H9 (cell line): ENCODE measurements around the gene GRID2. TPM values are rescaled to one million over a fixed set of nuclear protein-coding genes. Genes with fewer than 3 reads are reported as not detected.

ENCODE experiments used
- DNase-seq: peaks from one replicate; pipeline ENCODE4 v3.0.0-alpha.2; 2017
- H2AFZ ChIP-seq: one replicate; pipeline ENCODE4 v1.6.1; 2013; ENCODE audit warnings: mild to moderate bottlenecking, low read length, control low read depth, moderate library complexity
- H2AK5ac ChIP-seq: 2 replicates; pipeline ENCODE4 v1.6.1; 2013; ENCODE audit warnings: low read length, control low read depth, mixed read lengths; ENCODE audit not compliant: insufficient read length
- H2BK120ac ChIP-seq: one replicate; pipeline ENCODE4 v1.6.1; 2013; ENCODE audit warnings: low read depth, mild to moderate bottlenecking, low read length, control low read depth, inconsistent platforms; ENCODE audit not compliant: poor library complexity, severe bottlenecking
- H2BK12ac ChIP-seq: 2 replicates; pipeline ENCODE4 v1.6.1; 2013; ENCODE audit warnings: low read length, control low read depth, mixed read lengths, low read depth; ENCODE audit not compliant: insufficient read length
- H2BK15ac ChIP-seq: 2 replicates; pipeline ENCODE4 v1.6.1; 2013; ENCODE audit warnings: low read depth, low read length, control low read depth
- H2BK20ac ChIP-seq: one replicate; pipeline ENCODE4 v1.6.1; 2013; ENCODE audit warnings: low read depth, mild to moderate bottlenecking, low read length, control low read depth, inconsistent platforms; ENCODE audit not compliant: poor library complexity, severe bottlenecking
- H2BK5ac ChIP-seq: 2 replicates; pipeline ENCODE4 v1.6.1; 2013; ENCODE audit warnings: low read length, control low read depth, mixed read lengths; ENCODE audit not compliant: insufficient read length
- H3K14ac ChIP-seq: 2 replicates; pipeline ENCODE4 v1.6.1; 2013; ENCODE audit warnings: low read length, control low read depth; ENCODE audit not compliant: insufficient read depth
- H3K18ac ChIP-seq: 2 replicates; pipeline ENCODE4 v1.6.1; 2013; ENCODE audit warnings: low read depth, mild to moderate bottlenecking, mixed read lengths, low read length, control low read depth; ENCODE audit not compliant: insufficient read length
- H3K23ac ChIP-seq: 2 replicates; pipeline ENCODE4 v1.6.1; 2013; ENCODE audit warnings: low read length, control low read depth, mixed read lengths, low read depth; ENCODE audit not compliant: insufficient read length
- H3K23me2 ChIP-seq: 2 replicates; pipeline ENCODE4 v1.6.1; 2013; ENCODE audit warnings: low read depth, mild to moderate bottlenecking, mixed read lengths, low read length, control low read depth; ENCODE audit not compliant: insufficient read length, poor library complexity, severe bottlenecking
- H3K27ac ChIP-seq: 2 replicates; pipeline ENCODE4 v1.5.1; 2013; ENCODE audit warnings: low read length, control low read depth, mixed read lengths, low read depth; ENCODE audit not compliant: insufficient read length
- H3K27me3 ChIP-seq: 2 replicates; pipeline ENCODE4 v1.6.1; 2013; ENCODE audit warnings: low read length, control low read depth, inconsistent platforms; ENCODE audit not compliant: insufficient read depth
- H3K4ac ChIP-seq: 2 replicates; pipeline ENCODE4 v1.6.1; 2013; ENCODE audit warnings: low read depth, mild to moderate bottlenecking, control low read depth, inconsistent platforms, low read length, moderate library complexity
- H3K4me1 ChIP-seq: 2 replicates; pipeline ENCODE4 v1.6.1; 2013; ENCODE audit warnings: low read length, control low read depth, inconsistent platforms; ENCODE audit not compliant: insufficient read depth
- H3K4me2 ChIP-seq: 2 replicates; pipeline ENCODE4 v1.6.1; 2013; ENCODE audit warnings: low read length, control low read depth, mixed read lengths; ENCODE audit not compliant: insufficient read length, insufficient read depth
- H3K56ac ChIP-seq: 2 replicates; pipeline ENCODE4 v1.6.1; 2013; ENCODE audit warnings: low read depth, mild to moderate bottlenecking, mixed read lengths, low read length, control low read depth; ENCODE audit not compliant: insufficient read length
- H3K79me1 ChIP-seq: 2 replicates; pipeline ENCODE4 v1.6.1; 2013; ENCODE audit warnings: low read depth, mild to moderate bottlenecking, moderate library complexity, low read length, control low read depth, inconsistent platforms; ENCODE audit not compliant: insufficient read depth, poor library complexity, severe bottlenecking
- H3K79me2 ChIP-seq: 2 replicates; pipeline ENCODE4 v1.6.1; 2013; ENCODE audit warnings: low read length, control low read depth, inconsistent platforms; ENCODE audit not compliant: insufficient read depth
- H3K9ac ChIP-seq: 2 replicates; pipeline ENCODE4 v1.6.1; 2013; ENCODE audit warnings: low read length, control low read depth, mixed read lengths; ENCODE audit not compliant: insufficient read length; ENCODE audit errors: extremely low read depth
- H3K9me3 ChIP-seq: one replicate; pipeline ENCODE4 v1.6.1; 2013; ENCODE audit warnings: low read depth, low read length, inconsistent platforms; ENCODE audit not compliant: control insufficient read depth
- H3T11ph ChIP-seq: one replicate; pipeline ENCODE4 v1.6.1; 2013; ENCODE audit warnings: mild to moderate bottlenecking, low read length, control low read depth, inconsistent platforms
- H4K20me1 ChIP-seq: one replicate; pipeline ENCODE4 v1.6.1; 2013; ENCODE audit not compliant: control insufficient read depth, insufficient read length, insufficient read depth
- H4K5ac ChIP-seq: 2 replicates; pipeline ENCODE4 v1.6.1; 2013; ENCODE audit warnings: low read depth, mild to moderate bottlenecking, mixed read lengths, low read length, control low read depth; ENCODE audit not compliant: insufficient read length
- H4K8ac ChIP-seq: replicated peaks from 2 replicates; pipeline ENCODE4 v1.6.1; 2013; ENCODE audit warnings: low read length, control low read depth, mixed read lengths, low read depth; ENCODE audit not compliant: insufficient read length
- H4K91ac ChIP-seq: 2 replicates; pipeline ENCODE4 v1.6.1; 2013; ENCODE audit warnings: low read depth, mild to moderate bottlenecking, moderate library complexity, mixed read lengths, low read length, control low read depth; ENCODE audit not compliant: insufficient read length
- H3K27ac Mint-ChIP-seq, 3 experiments: 2 replicates in 2 of 3; 3 replicates in 1 of 3; pipeline ENCODE4 v1.8.0; 2020 to 2021; ENCODE audit warnings: mixed read lengths in 3 of 3, mild to moderate bottlenecking in 1 of 3, moderate library complexity in 1 of 3
- H3K27me3 Mint-ChIP-seq: 2 replicates; pipeline ENCODE4 v1.8.0; 2021; ENCODE audit warnings: low read depth, mild to moderate bottlenecking, moderate library complexity, mixed read lengths
- H3K36me3 Mint-ChIP-seq, 3 experiments: 2 replicates in 2 of 3; 3 replicates in 1 of 3; pipeline ENCODE4 v1.8.0; 2020 to 2021; ENCODE audit warnings: low read depth in 3 of 3, mixed read lengths in 3 of 3; ENCODE audit not compliant: insufficient read depth in 1 of 3
- H3K4me1 Mint-ChIP-seq, 2 experiments: 2 replicates each; pipeline ENCODE4 v1.8.0; 2020; ENCODE audit warnings: mixed read lengths in 2 of 2
- H3K4me3 Mint-ChIP-seq, 2 experiments: 2 replicates in 1 of 2; 3 replicates in 1 of 2; pipeline ENCODE4 v1.8.0; 2020 to 2021; ENCODE audit warnings: mild to moderate bottlenecking in 2 of 2, mixed read lengths in 2 of 2, moderate library complexity in 1 of 2
- H3K9me3 Mint-ChIP-seq, 2 experiments: 2 replicates in 1 of 2; 3 replicates in 1 of 2; pipeline ENCODE4 v1.8.0; 2020; ENCODE audit warnings: mild to moderate bottlenecking in 2 of 2, mixed read lengths in 2 of 2, moderate library complexity in 1 of 2
- CTCF ChIP-seq: fragments of 200-600 bp; sonication (generic); conservative IDR thresholded peaks from 3 replicates; pipeline ENCODE4 v1.8.0; 2021; ENCODE audit warnings: antibody characterized with exemption, mild to moderate bottlenecking
- total RNA-seq: library from RNA; stranded (reverse); gene quantifications from 2 replicates; pipeline ENCODE4 v1.2.1, GENCODE V29; 2021

The GRID2 gene
- total RNA-seq, 1 experiment from 2014 or later: 21.8 TPM

- Mint-ChIP-seq H3K9me3 (no peaks in the 10 kb centered on the region), H3K27ac (no peak overlapping the region), H3K27me3 (no peaks in the 10 kb centered on the region), H3K4me1 (peaks cover 3 to 6% of the 10 kb centered on the region in 2 experiments; a peak in 3 of 4 replicates), H3K4me3 (no peak overlapping the region), H3K36me3 (no peaks in the 10 kb centered on the region)
- Histone ChIP-seq H3K23me2 (no peaks in the 10 kb centered on the region), H3K18ac (no peak overlapping the region), H2BK120ac (no peak overlapping the region), H3K9ac (no peak overlapping the region), H3K4ac (no peak overlapping the region), H2AFZ (no peak overlapping the region), H2BK20ac (no peak overlapping the region), H4K5ac (no peak overlapping the region), H3T11ph (no peak overlapping the region), H3K9me3 (no peaks in the 10 kb centered on the region), H2AK5ac (no peak overlapping the region), H3K27ac (no peak overlapping the region), H3K79me2 (no peaks in the 10 kb centered on the region), H3K4me2 (no peak overlapping the region), H2BK5ac (no peak overlapping the region), H3K27me3 (no peaks in the 10 kb centered on the region), H3K4me1 (no peaks in the 10 kb centered on the region; the same call in 1 of the 2 replicates), H3K23ac (no peak overlapping the region), H4K8ac (no peak overlapping the region), H4K20me1 (no peaks in the 10 kb centered on the region), H3K56ac (no peak overlapping the region), H3K14ac (no peak overlapping the region), H3K79me1 (no peaks in the 10 kb centered on the region), H2BK15ac (no peak overlapping the region), H2BK12ac (no peak overlapping the region), H4K91ac (no peak overlapping the region)
- DNase-seq: no peak
- TF ChIP-seq CTCF: no peak
These were observed 1236.8 kb downstream of the GRID2 start for GRCh38 chr4:93540562-93540961.
